HCT116 (cell line): Measurements from ENCODE around the gene SPEN.

ENCODE experiments used
- EZH2 ChIP-seq: fragments of 200-600 bp; sonication (generic); IDR thresholded peaks from 2 replicates; pipeline ENCODE4 v1.6.1; 2017; ENCODE audit warnings: antibody characterized with exemption, mixed run types
- EZH2phosphoT487 ChIP-seq: fragments of 200-600 bp; IDR thresholded peaks from 2 replicates; pipeline ENCODE4 v1.6.1; 2018; ENCODE audit warnings: antibody characterized with exemption, borderline replicate concordance
- JUND ChIP-seq: IDR thresholded peaks from 2 replicates; pipeline ENCODE4 v1.6.1; 2012
- RAD21 ChIP-seq: IDR thresholded peaks from 2 replicates; pipeline ENCODE4 v1.6.1; 2012; ENCODE audit warnings: low read depth, mild to moderate bottlenecking
- TF ChIP-seq, protein P1 (sequence below): IDR thresholded peaks from 2 replicates; pipeline ENCODE4 v1.6.1; 2012
- TF ChIP-seq, protein P2 (sequence below), 3 experiments: fragments of 200-600 bp in 1 of 3; sonication (generic) in 1 of 3; IDR thresholded peaks in 2 of 3; conservative IDR thresholded peaks in 1 of 3; 2 replicates each; pipeline ENCODE4 v1.5.1; 2012 to 2017; ENCODE audit warnings: low read depth in 2 of 3, low read length in 2 of 3, antibody characterized with exemption in 1 of 3, borderline replicate concordance in 1 of 3, control low read depth in 1 of 3, mild to moderate bottlenecking in 1 of 3, mixed read lengths in 1 of 3, mixed run types in 1 of 3, moderate library complexity in 1 of 3; ENCODE audit not compliant: insufficient read depth in 1 of 3

GRCh38 chr1:15948595-15949452 lies 101.3 kb downstream of the SPEN start:
- no peak for TF ChIP-seq EZH2
- TF ChIP-seq, protein P1, sequence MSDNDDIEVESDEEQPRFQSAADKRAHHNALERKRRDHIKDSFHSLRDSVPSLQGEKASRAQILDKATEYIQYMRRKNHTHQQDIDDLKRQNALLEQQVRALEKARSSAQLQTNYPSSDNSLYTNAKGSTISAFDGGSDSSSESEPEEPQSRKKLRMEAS, result no peak
- TF ChIP-seq EZH2phosphoT487, result no peak
- no peak for TF ChIP-seq RAD21
- TF ChIP-seq, protein P2, sequence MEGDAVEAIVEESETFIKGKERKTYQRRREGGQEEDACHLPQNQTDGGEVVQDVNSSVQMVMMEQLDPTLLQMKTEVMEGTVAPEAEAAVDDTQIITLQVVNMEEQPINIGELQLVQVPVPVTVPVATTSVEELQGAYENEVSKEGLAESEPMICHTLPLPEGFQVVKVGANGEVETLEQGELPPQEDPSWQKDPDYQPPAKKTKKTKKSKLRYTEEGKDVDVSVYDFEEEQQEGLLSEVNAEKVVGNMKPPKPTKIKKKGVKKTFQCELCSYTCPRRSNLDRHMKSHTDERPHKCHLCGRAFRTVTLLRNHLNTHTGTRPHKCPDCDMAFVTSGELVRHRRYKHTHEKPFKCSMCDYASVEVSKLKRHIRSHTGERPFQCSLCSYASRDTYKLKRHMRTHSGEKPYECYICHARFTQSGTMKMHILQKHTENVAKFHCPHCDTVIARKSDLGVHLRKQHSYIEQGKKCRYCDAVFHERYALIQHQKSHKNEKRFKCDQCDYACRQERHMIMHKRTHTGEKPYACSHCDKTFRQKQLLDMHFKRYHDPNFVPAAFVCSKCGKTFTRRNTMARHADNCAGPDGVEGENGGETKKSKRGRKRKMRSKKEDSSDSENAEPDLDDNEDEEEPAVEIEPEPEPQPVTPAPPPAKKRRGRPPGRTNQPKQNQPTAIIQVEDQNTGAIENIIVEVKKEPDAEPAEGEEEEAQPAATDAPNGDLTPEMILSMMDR (IDR thresholded peaks at IDR 0.05 in 2 of 3, conservative IDR thresholded peaks at IDR 0.05 in 1 of 3; ENCODE audit: borderline replicate concordance in 1 of 3, insufficient read depth in 1 of 3, low read depth in 2 of 3, low read length in 2 of 3), result no peak
- TF ChIP-seq JUND, result no peak
